ENCODE data around the gene PPM1N.

Gene PPM1N

GRCh38 chr19:45492627-45493470 is 5.4 kb upstream of the PPM1N start:
- no peak for DNase-seq

DNA sequence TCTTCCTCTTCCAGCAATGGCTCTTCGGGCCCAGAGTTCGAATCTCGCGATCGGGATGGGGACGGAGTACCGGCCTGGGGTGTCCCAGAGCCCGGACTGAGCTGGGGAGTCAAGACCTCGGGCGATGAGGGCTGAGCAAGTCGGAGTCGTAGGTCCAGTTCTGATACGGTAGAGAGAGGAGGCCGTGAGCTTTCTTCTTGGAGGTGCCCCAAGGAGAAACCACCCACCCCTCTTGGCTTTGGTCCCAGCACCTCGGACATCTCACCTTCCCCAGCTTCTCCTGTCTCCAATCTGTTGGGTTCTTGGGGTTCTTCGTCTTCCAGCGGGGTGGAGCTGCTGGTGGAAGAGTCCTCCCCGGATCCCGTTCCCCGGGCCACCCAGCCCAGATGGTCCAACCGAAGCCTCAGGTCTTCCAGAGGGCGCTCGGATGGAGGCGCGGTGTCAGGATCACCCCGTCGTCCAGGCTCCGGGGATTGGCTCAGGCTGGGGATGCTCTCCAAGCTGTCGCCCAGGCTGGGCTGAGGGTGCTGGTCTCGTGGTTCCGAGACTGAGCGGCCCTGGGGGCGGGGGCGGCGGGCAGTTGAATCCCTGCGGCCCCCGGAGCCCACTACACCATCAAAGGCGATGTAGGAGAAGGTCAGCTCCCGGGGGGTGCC is 3.9 kb upstream of the PPM1N start:
- no peak for DNase-seq

- no peak for DNase-seq
Measured at GRCh38 chr19:45495178-45495577, 3.1 kb upstream of the PPM1N start.

- DNase-seq, result peak; percentile 33
Measured at GRCh38 chr19:45496349-45496953, 1.8 kb upstream of the PPM1N start.

DNA sequence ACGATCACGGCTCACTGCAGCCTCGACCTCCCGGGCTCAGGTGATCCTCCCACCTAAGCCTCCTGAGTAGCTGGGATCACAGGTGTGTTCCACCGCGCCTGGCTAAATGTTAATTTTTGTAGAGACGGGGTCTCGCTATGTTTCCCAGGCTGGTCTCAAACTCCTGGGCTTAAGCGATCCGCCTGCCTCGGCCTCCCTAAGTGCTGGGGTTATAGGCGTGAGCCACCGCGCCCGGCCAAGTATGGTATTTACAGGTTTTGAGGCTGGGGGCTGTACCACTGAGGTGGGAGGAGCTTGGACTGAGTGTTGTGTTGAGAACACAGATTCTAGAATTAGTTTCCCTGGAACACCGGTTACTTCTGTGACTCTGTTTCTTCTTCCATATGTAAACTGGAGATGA is 452 bp upstream of the PPM1N start:
- no peak for DNase-seq

- DNase-seq, result no peak
Measured at GRCh38 chr19:45499196-45500180, 1.2 kb downstream of the PPM1N start.

GRCh38 chr19:45500918-45501729 is 2.9 kb downstream of the PPM1N start:
- DNase-seq, result no peak

GRCh38 chr19:45501730-45502014 is 3.4 kb downstream of the PPM1N start:
- DNase-seq, result no peak

- no peak for DNase-seq
Measured at GRCh38 chr19:45502111-45502510, 3.9 kb downstream of the PPM1N start.

DNA sequence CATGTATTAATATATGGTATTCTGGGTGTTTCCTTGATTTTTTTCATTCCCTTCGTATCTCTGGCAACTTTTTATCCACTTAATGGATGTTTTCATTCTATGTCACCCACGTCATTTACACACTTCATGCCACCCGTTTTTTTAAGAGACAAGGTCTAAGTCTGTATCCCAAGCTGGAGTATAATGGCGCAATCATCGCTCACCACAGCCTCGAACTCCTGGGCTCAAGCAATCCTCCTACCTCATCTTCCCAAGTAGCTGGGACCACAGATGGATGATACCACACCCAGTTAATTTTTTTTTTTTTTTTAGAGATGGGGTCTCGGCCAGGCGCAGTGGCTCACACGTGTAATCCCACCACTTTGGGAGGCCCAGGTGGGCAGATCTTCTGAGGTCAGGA is 5.7 kb downstream of the PPM1N start:
- no peak for DNase-seq

- no peak for DNase-seq
Measured at GRCh38 chr19:45505151-45505995, 7.1 kb downstream of the PPM1N start.

GRCh38 chr19:45505996-45506245 is 7.7 kb downstream of the PPM1N start:
- no peak for DNase-seq

DNA sequence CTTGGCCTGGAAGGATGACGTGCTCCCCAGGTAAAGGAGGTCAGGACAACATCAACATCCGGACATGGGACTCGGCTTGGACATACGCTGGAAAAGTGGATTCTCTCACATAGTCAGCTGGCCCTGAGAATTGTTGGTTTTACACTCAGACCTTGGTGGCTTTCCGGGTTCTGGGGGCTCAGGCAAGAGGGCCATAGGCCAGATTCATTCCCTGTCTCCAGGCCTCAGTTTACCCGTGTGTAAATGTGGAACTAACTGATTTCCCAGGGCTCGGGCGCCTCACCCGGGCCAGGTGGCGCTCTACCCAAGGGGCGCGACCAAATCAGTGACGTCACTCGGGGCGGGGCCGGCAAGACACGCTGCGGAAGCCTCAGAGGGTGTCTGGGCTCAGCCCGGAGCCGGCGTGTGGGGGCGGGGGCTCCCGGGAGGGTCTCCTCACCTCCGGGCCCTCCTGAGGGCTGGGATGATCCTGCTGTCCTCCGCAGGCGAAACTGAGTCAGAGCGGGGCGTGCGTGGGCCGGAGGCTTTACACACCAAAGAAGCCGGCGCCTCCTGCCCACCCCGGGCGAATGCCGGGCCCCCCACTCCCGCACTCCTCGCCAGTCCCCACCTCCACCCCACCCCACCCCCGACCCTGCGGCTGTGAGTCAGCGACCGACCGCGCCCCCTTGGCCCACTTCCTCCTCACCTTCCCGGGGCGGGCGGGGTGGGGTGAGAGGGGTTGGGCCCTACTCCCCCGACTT is 8.2 kb downstream of the PPM1N start:
- peak; percentile 92 for DNase-seq

DNA sequence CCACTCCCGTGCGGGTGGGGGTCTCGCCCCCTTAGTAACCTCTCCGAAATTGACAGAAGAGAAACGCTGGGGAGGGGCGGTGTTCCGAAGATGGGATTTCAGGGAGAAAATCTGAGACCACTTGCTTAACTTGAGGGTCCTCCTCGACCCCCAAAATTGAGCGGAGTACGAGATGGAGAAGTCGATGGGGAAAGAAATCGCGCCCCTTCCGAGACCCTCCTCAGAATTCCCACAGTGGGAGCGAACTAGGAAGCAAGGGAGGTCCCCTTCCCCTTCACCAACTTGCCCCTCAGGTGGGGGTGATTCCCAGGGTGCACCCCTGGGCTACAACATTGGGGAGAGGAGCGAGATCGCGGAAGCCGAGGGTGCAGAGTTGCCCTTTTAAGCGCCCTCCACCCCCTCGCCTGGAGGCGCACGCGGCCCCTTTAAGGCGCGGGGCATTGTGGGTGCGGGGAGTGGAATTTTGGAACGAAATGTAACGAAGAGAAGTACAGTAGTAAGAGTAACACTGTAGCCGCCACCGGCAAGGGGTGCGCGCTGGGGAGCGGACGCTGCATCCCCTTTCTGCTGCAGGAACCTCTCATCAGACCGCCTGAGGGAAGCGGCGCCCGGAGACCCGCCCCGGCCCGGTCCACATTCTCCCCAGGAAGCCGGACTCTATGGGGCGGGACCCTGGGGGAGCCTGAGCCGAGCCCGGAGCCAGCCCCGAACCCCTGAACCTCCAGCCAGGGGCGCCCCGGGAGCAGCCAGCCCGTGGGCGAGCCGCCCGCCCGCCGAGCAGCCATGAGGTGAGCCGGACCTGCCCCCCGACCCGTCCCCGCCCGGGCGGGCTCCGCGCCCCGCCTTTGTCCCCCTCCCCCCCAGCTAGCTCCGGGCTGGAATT is 9.0 kb downstream of the PPM1N start, which contains the start of gene VASP:
VASP (plus strand) TSS at position 491 of the 883 bp plus-strand sequence; CDS start at position 784, 293 bp downstream.
- DNase-seq, result peak; percentile 82

- no peak for DNase-seq
Measured at GRCh38 chr19:45507872-45508416, 9.7 kb downstream of the PPM1N start.

GRCh38 chr19:45508417-45508860 is 10.2 kb downstream of the PPM1N start:
- no peak for DNase-seq

DNA sequence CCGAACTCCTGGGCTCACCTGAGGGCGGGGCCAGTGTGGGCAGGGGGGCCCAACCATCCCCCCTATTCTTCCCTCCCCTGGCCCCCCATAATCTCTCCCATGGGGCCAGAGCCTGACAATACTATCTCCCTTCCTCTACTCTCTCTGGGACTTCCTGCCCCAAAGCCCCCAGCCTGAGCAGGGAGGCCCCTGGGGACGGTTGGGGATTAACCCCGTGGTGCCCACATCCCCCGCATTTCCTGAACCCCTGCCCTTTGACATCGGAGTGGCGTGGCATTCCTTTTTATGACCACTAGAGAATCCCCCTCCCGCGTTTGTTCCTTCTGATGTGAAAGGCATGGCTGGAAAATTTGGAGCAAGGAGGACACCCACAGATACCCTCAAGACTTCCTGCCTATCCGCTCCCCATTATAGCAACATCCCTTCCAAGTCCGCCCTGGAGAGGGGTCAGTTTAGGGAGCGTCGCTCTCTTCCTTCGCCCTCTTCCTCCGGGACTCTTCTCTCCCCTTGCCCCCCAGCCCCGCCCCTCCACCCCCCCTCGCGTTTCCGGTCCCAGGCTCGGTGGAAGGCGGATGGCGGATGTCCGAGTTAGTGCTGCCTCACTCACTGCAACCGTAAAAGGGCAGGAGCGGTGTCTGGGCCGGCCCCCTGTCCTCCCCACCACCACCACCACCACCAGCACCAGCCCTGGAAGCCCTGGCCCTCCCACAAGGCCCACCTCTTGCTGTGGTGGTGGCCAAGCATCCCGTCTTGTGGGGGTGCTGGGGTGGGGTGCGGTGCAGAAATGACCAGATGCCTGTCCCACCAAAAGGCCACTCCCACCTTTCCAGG is 10.8 kb downstream of the PPM1N start:
- no peak for DNase-seq

DNA sequence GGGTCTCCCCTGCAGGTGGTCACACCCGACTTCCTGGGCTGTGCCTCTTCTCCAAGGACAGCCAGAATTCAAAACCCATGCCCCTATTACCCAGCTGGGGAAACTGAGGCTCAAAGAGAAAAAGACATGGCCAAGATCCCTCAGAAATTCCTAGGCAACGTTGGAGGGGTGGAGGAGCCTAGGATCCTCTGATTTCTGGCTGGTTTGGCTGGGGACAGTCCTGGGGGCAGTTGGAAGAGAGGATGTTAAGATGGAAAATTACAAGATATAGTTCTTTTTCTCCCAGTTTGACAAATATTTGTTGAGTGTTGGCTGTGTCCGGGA is 11.4 kb downstream of the PPM1N start:
- DNase-seq, result no peak
